ENCODE data around the gene AGAP3.

- TF ChIP-seq POLR2AphosphoS5 (IDR thresholded peaks at IDR 0.05; ENCODE audit: low read depth, low read length), result no peak
- TF ChIP-seq CTCF (IDR thresholded peaks at IDR 0.05), result no peak
- no peak for TF ChIP-seq TCF7L2 (IDR thresholded peaks at IDR 0.05; ENCODE audit: low read depth, low read length)
- TF ChIP-seq REST (IDR thresholded peaks at IDR 0.05; ENCODE audit: insufficient read depth in 1 of 2, low read depth in 2 of 2, low read length in 1 of 2), result no peak
- no peak for TF ChIP-seq SIN3A (IDR thresholded peaks at IDR 0.05; ENCODE audit: borderline replicate concordance, insufficient read depth, low read depth, low read length)
These were observed 15.0 kb upstream of the AGAP3 start for GRCh38 chr7:151071032-151071866.

All from Panc1 (cell line).